ENCODE results near the gene FAM124B.

FAM124B gene, protein sequence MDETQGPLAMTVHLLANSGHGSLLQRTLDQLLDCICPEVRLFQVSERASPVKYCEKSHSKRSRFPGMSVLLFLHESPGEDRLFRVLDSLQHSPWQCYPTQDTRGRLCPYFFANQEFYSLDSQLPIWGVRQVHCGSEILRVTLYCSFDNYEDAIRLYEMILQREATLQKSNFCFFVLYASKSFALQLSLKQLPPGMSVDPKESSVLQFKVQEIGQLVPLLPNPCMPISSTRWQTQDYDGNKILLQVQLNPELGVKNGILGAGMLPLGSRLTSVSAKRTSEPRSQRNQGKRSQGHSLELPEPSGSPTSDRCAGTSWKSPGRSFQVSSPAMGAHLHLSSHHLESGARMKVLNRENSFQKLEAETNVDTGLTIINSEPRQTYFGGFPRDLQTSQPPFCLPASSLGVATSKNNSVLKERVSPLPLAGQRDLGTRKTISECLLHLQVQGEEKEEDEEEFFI

DNA sequence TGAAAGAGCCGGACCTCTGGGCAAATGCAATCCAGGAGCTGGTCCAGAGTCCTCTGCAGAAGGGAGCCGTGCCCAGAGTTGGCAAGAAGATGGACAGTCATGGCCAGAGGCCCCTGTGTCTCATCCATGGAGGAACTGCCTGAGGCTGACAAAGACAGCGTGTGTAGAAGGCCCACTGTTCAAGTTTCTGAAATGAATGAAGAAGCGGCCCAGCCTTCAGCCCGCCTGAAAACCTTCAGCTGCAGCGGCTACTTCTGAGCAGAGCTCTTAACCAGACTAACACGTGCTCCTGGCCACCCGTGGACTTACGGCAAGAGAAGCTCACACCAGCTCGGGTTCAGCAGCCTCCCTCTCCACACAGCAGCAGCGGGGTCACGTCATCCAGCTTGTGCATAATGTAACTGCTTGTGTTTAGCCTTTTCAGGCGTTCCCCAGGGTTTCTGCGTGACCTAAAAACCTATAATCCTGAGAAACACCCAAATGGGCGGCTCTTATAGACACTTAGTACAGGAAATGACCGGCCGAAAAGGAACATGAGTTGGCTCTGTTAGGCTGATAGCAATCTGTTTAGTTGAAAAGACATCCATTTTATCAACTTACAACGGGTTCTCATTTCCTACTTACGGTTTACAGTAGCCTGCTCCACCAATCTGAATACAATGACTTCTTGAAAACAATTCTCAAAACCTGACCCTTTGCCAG, at the start of gene FAM124B:
Gene FAM124B (minus strand): TSS at position 467 of the 702 bp plus-strand sequence. CDS start 339 bp downstream, at position 128.
- peak; percentile 87 for DNase-seq (ENCODE audit: low read depth, low spot score)

DNA sequence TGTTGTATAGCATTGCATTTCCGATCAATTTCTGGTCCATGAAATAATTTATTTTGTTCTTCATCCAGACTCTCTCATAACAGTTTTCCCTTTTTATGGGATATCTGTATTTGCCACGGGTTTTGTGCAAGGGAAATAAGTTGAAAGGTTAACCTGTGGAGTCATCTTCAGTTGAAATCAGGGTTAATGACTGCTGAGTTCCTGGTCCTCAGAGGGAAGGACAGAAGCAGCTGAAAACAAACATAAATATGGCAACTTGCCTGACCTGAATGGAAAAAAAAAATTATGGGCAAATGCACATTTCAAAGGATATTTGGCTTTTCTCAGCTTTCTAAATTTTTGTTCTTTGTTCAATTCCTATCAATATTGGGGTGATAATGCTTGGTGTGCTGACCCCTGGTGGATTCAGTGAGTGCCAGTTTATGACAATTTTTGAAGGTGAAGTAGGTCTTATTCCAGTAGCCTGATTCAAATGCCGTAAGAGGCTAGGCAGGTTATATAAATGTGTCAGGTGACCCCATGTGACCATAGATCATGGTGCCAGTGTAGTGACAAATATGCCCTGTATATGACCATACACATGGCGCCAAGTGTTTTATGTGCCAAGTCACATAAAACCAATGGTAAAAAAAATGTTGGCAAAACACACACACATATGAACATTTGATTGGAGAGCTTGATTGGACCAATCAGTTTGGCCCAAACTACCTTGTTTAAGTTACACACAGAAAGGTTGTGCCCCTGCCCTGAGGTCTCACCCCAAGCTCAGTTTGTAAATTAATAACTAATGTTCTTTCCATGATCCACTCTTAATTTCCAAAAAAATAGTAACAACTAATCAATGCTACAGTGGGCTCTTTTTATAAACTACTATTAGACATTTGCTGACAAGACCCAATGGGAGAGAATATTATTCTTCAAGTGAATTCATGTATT, 47.6 kb upstream of the FAM124B start:
- DNase-seq (ENCODE audit: low read depth, low spot score) = no peak

DNA sequence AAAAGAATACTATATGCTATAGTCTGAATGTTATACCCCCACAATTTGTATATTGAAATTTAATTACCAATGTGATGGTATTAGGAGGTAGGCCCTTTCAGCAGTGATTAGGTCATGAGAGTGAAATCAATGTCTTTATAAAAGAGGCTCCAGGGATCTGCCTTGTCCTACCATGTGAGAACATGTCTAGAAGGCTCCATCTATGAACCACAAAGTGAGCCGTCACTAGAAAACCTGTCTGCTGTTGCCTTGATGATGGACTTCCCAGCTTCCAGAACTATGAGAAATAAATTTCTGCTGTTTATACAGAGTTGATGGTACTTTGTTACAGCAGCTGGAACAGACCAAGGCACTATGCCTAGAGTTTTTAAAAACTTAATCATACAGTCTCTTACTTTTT, 46.3 kb upstream of the FAM124B start:
- DNase-seq (ENCODE audit: low read depth, low spot score) = no peak

DNA sequence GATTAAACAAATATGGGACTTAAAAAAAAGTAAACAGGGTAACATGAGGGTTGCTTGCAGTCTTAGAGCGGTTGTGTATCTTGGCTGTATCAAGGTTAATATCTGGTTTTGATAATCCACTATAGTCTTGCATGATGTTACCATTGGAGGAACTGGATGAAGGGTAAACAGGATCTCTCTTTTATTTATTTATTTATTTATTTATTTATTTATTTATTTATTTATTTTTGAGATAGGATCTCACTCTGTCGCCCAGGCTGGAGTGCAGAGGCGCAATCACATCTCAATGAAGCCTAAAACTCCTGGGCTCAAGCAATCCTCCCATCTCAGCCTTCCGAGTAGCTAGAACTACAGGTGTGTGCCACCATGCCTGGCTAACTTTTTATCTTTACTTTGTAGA, 42.9 kb upstream of the FAM124B start:
- DNase-seq (ENCODE audit: low read depth, low spot score) = no peak

DNA sequence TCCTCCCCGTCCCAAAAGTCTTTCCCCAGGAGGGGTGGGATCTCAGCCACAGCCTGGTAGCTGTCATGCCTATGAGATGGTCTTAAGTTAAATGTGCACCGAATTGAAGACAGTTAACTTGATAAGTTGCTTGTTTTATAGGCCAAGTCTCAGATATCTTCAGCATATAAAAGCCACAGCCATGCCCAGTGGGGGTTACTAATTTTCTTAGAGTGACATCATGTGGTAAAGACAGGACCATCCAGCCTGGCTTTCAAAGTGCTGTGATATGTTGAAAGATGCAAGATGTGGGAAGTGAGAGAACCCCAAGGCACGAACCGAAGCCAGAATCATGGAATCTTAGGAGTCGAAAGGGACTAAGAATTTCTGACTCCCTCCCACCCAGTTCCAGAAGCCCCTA, 42.1 kb upstream of the FAM124B start:
- peak; percentile 2 for DNase-seq (ENCODE audit: low read depth, low spot score)

DNA sequence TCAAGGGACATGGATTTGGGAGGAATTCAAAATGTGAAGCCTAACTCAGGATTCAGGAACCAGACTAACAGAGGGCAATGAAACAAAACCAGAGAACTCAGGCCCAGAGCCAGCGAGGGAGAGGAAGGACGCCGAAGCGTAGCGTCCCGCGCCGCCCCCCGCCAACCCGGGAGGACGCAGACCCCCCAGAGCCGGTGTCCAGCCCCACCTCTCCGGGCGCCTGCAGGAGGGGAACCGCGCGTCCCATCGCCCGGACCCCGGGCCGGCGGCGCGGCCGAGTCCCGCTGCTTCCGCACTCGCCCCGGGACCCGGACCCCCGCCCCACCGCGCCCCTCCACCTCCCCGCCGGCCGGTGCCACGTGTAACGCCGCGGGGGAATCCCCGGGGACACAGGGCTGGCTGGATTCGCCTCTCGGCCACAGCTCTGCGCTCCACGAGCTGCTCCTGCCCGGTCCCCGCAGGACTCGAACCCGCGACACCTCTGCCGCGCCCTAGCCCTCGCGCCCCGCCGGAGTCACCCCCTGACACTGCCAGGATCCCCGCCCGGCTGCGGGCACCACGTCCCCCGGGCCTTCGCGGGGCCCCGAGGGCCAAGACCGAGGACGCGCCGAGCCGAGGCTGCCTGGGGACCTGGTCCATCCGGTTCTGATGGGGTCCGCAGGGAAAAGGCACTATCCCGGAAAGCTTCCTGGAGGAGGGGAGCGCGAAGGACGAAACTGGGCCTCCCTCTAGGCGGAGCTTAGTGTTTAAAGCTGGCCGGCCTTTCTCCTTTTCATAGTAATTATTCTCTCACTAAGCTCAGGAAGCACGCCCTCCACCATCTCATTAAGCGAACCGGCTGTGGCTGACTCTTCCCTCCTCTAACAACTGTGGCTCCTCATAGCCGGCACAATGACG, 40.4 kb upstream of the FAM124B start:
- no peak for DNase-seq (ENCODE audit: low read depth, low spot score)

DNA sequence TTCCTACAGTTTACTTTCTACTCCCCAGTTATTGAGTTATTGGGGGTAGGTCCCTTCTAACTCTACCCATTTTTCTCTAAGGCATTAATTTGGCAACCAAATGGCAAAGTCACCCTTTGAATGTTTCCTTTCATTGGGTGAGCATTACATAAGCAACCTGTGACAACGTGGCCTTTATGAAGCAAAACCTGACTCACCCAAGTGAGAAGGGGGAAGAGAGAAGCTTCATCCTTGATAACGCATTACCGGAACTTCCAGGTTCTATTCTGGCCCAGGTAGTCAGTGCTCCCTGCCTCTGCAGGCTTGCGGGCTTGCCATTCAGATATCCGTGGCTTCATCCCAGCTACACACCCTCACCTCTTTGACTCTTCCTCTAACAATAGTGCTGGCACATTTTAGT, 39.1 kb upstream of the FAM124B start:
- no peak for DNase-seq (ENCODE audit: low read depth, low spot score)

DNA sequence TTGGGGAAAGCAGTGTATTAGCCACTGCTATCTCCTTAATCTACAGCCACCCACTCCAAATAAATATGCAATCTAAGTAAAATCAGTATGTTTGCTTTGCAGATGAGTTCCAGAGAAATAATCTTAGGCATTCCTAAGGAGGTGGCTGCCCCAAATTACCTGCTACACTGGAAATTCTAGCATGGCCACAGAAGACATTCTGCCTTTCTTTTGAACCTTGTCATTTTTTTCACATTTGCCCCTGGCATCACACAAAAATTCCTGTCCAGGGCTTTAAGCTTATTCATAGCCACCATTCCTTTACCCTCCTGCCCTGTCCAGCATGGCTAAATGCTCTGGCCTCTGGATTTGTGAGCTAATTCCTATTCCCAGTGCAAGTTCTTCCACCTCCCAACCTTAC, 36.8 kb upstream of the FAM124B start:
- no peak for DNase-seq (ENCODE audit: low read depth, low spot score)

DNA sequence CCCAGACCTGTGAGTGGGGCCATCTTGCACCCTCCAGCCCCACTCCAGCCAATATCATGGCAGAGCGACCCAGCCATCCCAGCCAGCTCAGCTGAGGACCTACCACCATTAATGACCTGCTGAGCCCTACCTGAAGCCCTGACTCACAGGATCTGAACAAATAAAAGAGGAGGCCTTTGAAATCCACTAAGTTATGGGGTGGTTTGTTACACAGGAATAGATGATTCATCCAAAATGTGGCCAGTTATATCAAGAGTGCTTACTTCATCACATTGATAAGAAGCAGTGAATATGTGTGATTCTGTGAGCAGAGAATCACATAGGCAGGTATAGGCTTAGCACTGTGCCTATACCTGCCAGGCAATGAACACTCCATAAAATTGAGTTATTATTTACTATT, 34.7 kb upstream of the FAM124B start:
- no peak for DNase-seq (ENCODE audit: low read depth, low spot score)

DNA sequence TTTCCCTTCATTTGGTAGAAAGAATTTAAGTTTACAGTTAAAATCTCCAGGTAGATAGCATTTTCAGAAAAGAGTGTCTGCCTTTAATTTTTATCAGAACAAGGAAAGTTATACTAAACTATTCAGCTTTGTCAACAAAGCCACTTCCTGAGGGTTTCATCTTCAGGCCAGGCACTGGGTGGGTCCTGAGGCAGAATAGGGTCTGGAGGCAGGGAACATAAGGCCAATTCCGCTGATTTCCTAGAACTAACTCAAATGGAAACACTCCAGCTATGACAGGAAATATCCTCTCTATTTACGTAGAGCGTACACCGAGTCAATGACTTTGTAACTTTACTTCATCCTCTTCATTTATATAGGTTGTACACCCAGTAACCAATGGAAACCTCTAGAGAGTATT, 32.7 kb upstream of the FAM124B start:
- DNase-seq (ENCODE audit: low read depth, low spot score) = no peak

DNA sequence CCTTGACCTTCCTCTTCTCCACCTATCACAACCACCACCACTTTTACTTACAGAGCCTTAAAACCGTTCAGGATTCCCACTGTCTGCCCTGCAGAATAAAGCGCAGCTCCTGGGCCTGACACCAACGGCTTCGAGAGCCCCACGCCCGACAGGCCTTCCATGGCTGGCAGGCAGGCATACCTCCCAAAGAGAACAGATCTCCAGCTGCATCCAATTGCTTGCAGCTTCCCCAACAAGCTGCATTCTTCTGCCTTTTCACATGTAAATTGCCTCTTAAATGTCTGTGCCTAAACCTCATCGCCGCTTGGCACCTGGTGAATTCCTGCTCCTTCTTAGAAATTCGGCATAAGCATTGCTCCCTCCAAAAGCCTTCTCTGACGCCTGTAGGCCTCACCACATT, 31.5 kb upstream of the FAM124B start:
- no peak for DNase-seq (ENCODE audit: low read depth, low spot score)

DNA sequence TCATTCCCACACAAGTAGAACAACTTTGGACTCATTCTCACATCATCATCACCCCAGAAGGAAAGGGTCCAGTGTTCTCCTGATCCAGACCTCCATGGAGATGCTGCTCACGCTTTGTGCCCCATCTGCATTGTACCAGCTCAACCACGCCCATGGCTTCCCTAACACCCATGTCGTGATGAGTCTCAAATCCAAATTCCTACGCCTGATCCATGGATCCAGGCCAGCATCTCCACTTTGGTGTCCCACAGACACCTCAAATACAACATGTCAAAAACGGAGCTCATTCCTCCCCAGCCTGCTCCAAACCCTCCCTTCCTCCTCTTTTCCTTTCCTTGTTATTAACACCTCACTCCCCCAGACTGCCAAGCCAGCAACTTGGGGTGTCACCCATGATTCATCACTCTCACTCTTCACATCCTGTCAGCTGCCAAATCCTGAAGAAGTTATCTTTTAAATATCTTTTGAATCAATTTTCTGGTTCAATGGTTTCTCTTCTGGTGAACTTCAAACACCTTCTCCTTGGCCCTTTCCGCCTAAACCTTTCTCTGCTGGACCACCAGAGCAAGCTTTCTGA, 30.2 kb upstream of the FAM124B start:
- DNase-seq (ENCODE audit: low read depth, low spot score) = no peak

DNA sequence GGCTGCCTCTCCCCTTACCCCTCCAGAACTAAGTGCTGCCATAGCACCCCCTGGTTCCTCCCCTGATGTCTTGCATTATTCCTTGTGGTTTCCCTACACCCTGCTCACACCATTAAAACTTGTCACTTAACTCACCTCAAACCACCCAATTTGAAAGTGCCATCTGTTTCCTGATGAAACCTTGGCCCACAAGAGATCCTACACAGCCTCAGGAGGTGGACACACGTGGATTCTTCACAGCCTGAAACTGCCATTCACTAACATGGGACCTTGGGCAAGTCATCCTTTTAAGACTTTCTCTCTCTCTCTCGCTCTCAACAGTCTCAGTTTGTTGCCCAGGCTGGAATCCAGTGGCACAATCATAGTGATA, 27.5 kb upstream of the FAM124B start:
- DNase-seq (ENCODE audit: low read depth, low spot score) = no peak

DNA sequence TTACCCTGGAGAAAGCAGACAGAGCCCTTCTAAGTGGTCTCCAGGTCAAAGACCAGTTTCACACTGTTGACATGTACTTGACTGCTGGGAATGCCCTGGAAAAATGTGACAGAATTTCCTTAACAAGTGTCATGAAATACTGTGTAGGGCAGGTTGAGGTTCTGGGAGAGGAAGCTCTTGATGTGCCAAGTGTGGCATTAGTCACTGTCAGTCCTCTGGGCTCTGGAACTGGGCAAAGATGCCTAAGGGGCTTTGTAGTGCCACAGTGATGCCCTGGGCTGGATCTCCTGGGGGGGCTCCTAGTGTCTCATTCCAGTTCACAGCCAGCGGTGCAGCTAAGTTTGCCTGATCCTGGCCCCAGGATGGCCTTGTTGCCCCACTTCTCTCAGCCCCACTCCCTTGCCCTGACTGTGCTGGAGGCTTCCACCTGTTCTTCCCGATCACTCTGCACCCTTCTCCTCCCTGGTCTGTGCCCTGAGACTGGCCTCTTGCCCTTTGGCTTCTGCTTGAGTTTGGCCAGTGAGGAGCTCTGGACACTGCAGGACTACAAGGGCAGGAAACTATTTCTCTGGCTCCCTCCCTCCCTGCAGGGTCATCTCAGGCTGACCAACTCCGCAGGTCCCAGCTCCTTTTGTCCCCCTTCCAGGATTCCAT, 27.0 kb upstream of the FAM124B start:
- no peak for DNase-seq (ENCODE audit: low read depth, low spot score)

DNA sequence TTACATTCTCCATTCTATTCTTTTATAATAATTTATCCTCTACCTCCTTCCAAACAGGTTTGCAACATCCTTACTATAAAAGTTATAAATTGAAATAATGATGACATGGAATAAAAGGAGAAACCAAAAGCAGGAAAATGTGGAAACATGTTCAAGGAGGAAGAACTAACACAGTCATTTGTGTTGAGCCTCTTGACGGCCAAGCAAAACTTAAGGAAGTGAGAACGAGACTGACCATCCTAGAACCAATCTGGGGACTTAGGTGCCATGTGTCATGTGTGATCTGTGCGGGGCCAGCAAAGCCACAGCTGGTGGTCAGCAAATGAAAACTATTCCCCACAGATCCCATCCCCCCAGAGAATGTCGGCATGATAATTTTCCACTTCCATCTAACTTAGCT, 25.6 kb upstream of the FAM124B start:
- DNase-seq (ENCODE audit: low read depth, low spot score) = no peak

DNA sequence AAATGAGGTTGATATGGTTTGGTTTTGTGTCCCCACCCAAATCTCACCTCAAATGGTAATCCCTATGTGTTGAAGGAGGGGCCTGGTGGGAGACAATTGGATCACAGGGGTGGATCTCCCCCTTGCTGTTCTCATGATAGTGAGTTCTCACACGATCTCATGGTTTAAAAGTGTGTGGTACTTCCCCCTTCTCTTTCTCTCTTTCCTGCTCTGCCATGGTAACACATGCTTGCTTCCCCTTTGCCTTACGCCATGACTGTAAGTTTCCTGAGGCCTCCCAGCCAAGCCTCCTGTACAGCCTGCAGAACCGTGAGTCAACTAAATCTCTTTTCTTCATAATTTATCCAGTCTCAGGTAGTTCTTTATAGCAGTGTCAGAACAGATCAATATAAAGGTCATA, 24.7 kb upstream of the FAM124B start:
- DNase-seq (ENCODE audit: low read depth, low spot score) = no peak

DNA sequence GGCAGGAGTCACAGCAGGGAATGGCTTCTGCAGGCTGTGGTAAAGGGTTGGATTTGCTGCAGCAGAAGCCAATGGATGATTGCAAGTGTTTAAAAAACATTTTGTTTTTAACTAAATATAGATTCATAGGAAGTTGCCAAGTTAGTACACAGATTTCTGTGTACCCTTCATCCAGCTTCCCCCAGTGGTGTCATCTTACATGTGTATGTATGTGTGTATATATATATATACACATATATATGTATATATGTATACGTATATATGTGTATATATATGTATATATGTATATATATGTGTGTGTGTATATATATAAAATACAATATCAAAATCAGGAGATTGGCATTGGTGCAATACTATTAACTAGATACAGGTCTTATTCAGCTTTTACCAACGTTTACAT, 19.2 kb upstream of the FAM124B start:
- no peak for DNase-seq (ENCODE audit: low read depth, low spot score)

DNA sequence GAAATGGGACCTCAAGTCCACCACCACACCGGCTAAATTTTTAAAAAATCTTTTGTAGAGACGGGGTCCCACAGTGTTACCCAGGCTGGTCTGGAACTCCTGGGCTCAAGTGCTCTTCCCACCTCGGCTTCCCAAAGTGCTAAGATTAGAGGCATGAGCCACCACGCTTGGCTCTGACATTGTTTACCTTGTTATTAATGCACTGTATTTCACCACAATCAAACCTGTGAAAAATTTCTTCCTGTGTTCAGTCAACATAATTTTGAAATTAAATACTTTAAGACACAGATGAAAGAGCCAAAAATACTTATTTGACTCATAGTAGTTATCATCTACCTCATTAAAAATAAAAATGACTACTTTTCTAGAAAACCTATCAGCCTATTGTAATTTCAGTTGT, 16.0 kb upstream of the FAM124B start:
- DNase-seq (ENCODE audit: low read depth, low spot score) = no peak

DNA sequence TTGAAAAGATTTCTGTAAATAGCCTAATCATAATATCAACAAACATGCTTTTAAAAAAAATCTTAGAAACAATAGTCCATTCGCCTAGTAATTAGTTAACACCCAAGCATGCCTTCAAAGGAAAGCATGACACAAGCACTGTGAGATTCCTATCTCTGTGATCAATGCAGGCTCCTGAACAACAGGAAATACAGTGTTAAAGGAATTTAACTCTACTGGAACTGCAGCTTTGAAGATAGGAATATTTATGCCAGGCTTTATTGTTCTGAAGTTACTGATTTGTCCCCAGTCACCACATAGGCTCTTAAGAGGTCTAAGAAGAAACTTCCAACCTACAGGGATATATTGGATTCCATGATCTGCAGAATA, 15.4 kb upstream of the FAM124B start:
- DNase-seq (ENCODE audit: low read depth, low spot score) = no peak

DNA sequence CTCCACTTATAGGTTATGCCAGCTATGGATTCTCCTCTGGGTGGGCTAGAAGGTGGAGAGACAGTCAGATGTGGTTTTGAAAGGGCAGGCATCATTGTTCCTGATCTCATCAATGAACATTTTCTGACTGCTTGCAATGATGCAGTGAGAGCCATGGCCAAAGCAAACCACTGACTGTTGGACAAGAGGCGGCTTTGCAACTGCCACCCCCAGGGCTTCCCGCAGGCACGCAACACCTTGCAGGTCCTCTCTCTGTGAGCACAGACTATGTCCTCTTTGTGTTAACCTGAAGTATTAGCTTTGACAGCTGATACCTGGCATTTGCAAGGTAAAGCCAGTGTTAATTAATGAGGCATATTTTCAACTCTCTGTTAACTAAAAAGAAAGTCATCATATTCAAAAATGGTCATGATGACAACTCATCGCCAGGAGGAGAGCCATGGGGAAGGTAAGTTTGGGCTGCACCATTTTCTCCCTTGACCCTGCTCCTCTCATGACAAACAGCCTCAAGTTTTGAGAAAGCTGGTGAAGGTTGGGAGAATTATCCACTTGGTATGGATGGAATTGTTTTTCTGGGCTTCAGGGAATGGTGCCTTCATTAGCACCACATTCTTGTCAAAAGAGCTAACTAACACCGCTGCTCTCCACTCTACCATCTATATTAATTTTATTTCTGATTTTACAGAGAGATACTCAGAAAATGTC, 14.9 kb upstream of the FAM124B start:
- DNase-seq (ENCODE audit: low read depth, low spot score) = no peak

Measured in smooth muscle cell of the brain vasculature (primary cell).